ENCODE data around the gene HDLBP.
"Not testable (repeated sequence)": the region's sequence is repeated elsewhere in the genome, so short reads cannot be mapped to it uniquely, and the experiment has no call there.

Gene HDLBP

GRCh38 chr2:241304039-241304670 lies 11.3 kb downstream of the HDLBP start:
- DNase-seq = no peak

- no peak for DNase-seq
Observed at GRCh38 chr2:241302759-241303651, 12.5 kb downstream of the HDLBP start.

GRCh38 chr2:241302083-241302482 lies 13.4 kb downstream of the HDLBP start:
- DNase-seq = no peak

GRCh38 chr2:241300000-241300399 lies 15.5 kb downstream of the HDLBP start:
- DNase-seq = peak; percentile 75

- peak; percentile 58 for DNase-seq
Observed at GRCh38 chr2:241298673-241299072, 16.8 kb downstream of the HDLBP start.

- DNase-seq = no peak
Observed at GRCh38 chr2:241296767-241297166, 18.7 kb downstream of the HDLBP start.

- no peak for DNase-seq
Observed at GRCh38 chr2:241295326-241296095, 20.0 kb downstream of the HDLBP start.

GRCh38 chr2:241293378-241293797 lies 22.1 kb downstream of the HDLBP start:
- not testable (repeated sequence) for DNase-seq

GRCh38 chr2:241291977-241292376 lies 23.5 kb downstream of the HDLBP start:
- DNase-seq = no peak

- no peak for DNase-seq
Observed at GRCh38 chr2:241291153-241291552, 24.3 kb downstream of the HDLBP start.

GRCh38 chr2:241289597-241289996 lies 25.9 kb downstream of the HDLBP start:
- no peak for DNase-seq

- no peak for DNase-seq
Observed at GRCh38 chr2:241289053-241289452, 26.4 kb downstream of the HDLBP start.

- no peak for DNase-seq
Observed at GRCh38 chr2:241288324-241288888, 27.1 kb downstream of the HDLBP start.

- DNase-seq = no peak
Observed at GRCh38 chr2:241286348-241287090, 29.0 kb downstream of the HDLBP start.

- DNase-seq = no peak
Observed at GRCh38 chr2:241285596-241285995, 29.9 kb downstream of the HDLBP start.

- no peak for DNase-seq
Observed at GRCh38 chr2:241282555-241282954, 32.9 kb downstream of the HDLBP start.

- no peak for DNase-seq
Observed at GRCh38 chr2:241280291-241280690, 35.2 kb downstream of the HDLBP start.

- DNase-seq = no peak
Observed at GRCh38 chr2:241279828-241280227, 35.6 kb downstream of the HDLBP start.

GRCh38 chr2:241279413-241279812 lies 36.1 kb downstream of the HDLBP start:
- DNase-seq = no peak

- not testable (repeated sequence) for DNase-seq
Observed at GRCh38 chr2:241278306-241278705, 37.2 kb downstream of the HDLBP start.

GRCh38 chr2:241275910-241276309 lies 39.6 kb downstream of the HDLBP start:
- no peak for DNase-seq

- no peak for DNase-seq
Observed at GRCh38 chr2:241275504-241275903, 40.0 kb downstream of the HDLBP start.
